GM12892 (cell line): ENCODE data around the gene DOCK2.
A peak's percentile ranks its signal among the peaks of the same experiment; 100 is the strongest.

Experiments used
- DNase-seq: peaks from one replicate; pipeline ENCODE4 v3.0.0; 2011; ENCODE audit not compliant: insufficient read length
- FAIRE-seq: peaks from 2 replicates; lab custom pipeline; 2011; peaks lifted over from hg19 to GRCh38; lab: Jason Lieb, UNC
- POLR2A ChIP-seq: IDR thresholded peaks from 2 replicates; pipeline ENCODE4 v1.6.1; 2011; ENCODE audit warnings: low read depth, low read length, control low read depth
- POLR2AphosphoS5 ChIP-seq: IDR thresholded peaks from 2 replicates; pipeline ENCODE4 v1.6.1; 2011; ENCODE audit warnings: low read depth, low read length, control low read depth
- TAF1 ChIP-seq: IDR thresholded peaks from 2 replicates; pipeline ENCODE4 v1.6.1; 2011; ENCODE audit warnings: low read depth, mild to moderate bottlenecking, control low read depth, low read length, borderline replicate concordance

Gene DOCK2

DNA sequence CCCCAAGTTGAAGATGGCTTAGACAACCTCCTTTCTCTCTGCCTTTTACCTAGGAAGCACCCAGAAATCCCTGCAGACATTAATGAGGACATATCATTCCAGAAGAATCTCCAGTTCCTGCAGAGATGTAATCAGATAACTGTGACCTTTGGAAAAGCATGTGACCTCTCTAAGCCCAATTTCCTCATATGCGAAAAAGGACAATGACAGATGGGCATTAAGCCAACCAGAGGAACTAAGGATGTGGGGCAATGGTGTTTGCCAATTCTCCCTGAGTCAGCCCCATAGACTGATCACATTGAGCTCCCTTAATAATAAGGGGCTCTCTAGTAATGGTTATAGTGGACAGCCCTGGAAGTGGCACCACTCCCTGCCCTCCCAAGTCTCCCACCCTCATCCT, 458.6 kb downstream of the DOCK2 start:
- FAIRE-seq (no peak), DNase-seq (no peak)
- TF ChIP-seq POLR2A (no peak), POLR2AphosphoS5 (no peak), TAF1 (no peak)

DNA sequence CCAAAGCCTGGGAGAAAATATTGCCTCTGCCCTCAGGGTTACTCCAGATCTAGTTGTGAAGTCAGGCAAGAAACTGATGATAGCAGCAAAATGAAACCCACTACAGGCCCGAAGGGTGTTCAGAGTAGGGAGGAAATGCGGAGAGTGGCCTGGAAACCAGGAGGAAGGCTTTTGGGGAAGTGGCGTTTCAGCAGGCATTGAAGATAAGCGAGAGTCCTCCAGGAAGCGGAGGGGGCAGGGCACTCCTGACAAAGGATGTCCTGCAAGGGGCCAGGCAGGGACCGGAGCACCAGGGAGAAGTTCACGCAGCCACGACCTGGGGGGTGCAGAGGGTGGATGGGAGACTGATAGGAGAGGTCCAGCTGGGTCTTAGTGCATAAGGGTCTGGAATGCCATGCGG, 460.9 kb downstream of the DOCK2 start:
- FAIRE-seq (no peak), DNase-seq (no peak)
- TF ChIP-seq POLR2A (no peak), TAF1 (no peak), POLR2AphosphoS5 (no peak)

DNA sequence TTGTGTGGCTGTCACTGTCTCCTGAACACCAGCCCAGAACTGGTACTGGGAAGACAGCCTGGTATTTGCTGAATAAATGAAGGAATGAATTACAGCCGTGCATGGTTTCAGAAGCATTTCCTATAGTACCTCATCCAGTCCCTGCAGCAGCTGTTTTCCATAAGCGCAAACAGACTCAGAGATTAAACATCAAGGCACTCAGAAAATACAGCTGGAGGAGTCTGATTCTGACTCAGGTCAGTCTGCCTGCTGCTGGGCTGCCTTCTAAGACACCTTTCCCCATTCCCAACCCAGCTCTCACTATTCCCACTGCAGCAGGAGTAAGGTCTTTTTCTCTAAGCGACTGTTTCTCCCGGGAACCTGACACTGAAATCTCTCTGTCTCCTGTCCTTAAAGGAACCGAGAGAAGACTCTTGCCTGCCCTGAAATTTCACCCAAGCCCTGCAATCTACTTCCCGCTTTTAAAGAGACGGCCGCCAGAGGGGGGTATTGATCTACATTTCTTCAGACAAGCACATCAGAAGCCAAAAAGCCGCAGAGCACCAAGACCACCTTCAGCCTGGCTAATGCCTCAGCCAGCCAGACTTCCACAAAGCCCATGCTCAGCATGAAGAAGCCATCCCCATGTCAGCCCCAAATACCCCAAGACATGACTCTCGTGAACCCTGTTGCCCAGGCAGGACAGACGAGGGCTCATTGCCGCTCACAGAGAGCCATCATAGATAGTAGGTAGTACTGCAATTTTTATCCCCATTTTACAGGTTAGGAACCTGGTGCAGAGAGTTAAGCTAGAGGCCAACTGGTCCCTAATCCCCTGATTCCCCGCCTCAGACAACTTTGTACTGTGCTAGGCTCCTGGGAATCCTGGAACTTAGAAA, 463.2 kb downstream of the DOCK2 start:
- peak; percentile 40 for FAIRE-seq
- TF ChIP-seq POLR2AphosphoS5 = no peak
- TF ChIP-seq TAF1 = no peak
- no peak for TF ChIP-seq POLR2A
- no peak for DNase-seq

DNA sequence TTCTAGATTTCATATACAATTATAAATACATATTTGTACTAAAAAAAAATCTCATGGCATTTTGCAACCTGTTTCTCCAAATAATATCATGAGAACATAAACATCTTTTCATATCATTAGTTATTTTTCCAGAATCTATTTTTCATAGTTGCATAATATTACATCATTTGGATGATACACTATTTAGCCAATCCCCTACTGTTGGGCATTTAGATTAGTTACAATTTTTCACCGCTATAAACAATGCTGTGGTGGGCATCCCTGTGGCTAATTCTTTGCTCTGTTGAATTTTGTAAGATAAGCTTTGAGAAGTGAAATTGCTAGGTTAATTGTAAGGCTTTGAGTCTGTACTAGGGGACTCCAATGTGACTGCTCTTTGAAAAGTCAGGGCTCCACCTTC, 466.4 kb downstream of the DOCK2 start:
- FAIRE-seq = no peak
- no peak for DNase-seq
- TF ChIP-seq POLR2A (no peak), POLR2AphosphoS5 (no peak), TAF1 (no peak)

DNA sequence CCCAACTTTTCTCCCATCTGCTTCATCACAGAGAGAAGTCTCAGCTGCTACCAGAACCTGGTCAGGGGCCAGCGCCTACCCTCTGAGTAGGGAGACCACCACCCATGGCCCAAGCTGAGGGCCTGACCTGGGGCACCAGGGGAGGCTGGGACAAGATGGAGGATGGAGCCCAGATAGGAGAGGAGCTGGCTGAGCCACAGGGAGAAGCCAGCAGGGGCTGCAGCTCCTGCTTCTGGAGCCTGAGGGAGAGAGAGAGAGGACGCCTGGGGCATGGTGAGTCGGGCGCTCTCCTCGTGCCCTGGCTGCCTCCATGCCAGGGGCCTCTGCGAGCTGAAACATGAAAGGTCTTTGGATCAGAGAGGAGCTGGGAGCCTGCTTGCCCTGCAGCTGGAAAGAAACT, 467.2 kb downstream of the DOCK2 start:
- TF ChIP-seq POLR2AphosphoS5 (no peak), TAF1 (no peak), POLR2A (no peak)
- no peak for DNase-seq
- FAIRE-seq = no peak

DNA sequence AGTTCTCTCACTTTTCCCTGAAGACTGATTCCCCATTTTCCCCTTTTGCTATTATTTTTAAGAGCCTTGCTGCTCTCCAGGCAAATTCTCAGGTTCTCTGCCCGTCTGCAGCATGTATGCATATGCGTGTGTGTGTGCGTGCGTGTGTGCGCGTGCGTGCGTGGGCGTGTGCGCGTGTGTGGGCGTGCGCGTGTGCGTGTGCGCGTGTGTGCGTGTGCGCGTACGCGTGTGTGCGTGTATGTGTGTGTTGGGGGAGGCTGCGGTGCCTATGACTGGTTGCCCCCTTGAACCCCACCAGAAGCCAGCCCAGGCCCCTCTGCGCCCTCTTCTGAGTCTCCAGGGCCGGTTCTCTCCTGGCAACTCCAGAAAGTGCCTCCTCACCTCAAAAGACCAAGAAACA, 467.6 kb downstream of the DOCK2 start:
- DNase-seq (no peak), FAIRE-seq (no peak)
- TF ChIP-seq POLR2A (no peak), POLR2AphosphoS5 (no peak), TAF1 (no peak)

DNA sequence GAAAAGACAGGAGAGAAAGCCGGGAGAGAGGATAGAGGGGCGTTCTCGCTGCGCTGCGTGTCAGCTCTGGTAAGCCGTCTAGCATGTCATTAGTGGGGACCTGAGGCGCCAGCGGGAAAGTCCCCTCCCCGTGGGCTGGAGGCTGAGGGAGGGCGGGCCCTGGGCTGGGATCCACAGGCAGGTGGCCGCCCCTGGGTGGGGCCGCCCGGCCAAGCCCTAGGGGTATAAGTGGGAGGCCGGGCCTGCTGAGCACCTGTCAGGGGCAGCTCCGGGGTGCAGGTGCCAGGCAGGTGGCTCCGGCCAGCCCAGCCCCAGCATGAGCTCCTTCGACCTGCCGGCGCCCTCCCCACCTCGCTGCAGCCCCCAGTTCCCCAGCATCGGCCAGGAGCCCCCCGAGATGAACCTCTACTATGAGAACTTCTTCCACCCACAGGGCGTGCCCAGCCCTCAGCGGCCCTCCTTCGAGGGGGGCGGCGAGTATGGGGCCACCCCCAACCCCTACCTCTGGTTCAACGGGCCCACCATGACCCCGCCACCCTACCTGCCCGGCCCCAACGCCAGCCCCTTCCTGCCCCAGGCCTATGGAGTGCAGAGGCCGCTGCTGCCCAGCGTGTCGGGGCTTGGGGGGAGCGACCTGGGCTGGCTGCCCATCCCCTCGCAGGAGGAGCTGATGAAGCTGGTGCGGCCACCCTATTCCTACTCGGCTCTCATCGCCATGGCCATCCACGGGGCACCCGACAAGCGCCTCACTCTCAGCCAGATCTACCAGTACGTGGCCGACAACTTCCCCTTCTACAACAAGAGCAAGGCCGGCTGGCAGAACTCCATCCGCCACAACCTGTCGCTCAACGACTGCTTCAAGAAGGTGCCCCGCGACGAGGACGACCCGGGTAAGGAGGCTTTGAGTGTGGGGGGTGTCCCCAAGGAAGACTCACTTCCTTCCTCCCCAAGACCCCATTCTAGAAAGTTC, 468.9 kb downstream of the DOCK2 start, which contains the start of gene FOXI1:
Gene FOXI1 (plus strand): TSS at position 256 of the 970 bp plus-strand sequence. CDS start 61 bp downstream, at position 317.
- no peak for TF ChIP-seq TAF1
- TF ChIP-seq POLR2A = no peak
- TF ChIP-seq POLR2AphosphoS5 = no peak
- DNase-seq (no peak), FAIRE-seq (no peak)

DNA sequence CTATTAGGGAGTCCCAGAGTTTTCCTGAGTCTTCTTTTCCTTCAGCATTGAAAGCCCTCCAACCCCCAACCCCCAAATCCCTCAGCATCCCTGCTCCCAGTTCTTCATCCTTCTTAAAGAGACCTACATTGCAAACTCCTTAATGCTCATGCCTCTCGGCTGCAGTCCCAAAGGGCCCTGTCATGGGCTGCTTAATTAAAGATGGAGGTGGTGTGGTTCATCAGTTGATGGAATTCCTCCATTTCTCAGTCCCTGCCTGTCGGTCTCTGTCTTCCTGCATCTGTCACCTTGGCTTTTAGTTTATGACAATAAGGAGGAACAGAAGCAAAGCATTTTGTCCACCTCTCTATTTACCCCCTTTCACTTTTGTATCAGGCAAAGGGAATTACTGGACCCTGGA, 470.6 kb downstream of the DOCK2 start:
- DNase-seq (no peak), FAIRE-seq (no peak)
- TF ChIP-seq POLR2A (no peak), POLR2AphosphoS5 (no peak), TAF1 (no peak)

DNA sequence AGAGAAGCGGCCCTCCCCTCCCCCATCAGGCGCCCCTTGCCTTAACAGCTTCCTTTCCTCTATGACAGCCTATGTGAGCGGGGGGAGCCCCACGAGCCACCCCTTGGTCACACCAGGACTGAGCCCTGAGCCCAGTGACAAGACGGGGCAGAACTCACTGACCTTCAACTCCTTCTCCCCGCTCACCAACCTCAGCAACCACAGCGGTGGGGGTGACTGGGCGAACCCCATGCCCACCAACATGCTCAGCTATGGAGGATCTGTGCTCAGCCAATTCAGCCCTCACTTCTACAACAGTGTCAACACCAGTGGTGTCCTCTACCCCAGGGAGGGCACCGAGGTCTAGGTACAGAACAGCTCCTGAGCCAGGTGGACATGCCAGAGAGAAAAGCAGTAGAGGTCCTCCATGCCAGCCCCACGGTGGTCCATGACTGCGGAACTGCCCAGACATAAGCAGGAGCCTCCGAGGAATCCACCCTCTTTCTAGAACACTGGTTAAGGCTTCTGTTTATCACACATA, 471.3 kb downstream of the DOCK2 start:
- TF ChIP-seq TAF1 (no peak), POLR2A (no peak), POLR2AphosphoS5 (no peak)
- DNase-seq (no peak), FAIRE-seq (no peak)

DNA sequence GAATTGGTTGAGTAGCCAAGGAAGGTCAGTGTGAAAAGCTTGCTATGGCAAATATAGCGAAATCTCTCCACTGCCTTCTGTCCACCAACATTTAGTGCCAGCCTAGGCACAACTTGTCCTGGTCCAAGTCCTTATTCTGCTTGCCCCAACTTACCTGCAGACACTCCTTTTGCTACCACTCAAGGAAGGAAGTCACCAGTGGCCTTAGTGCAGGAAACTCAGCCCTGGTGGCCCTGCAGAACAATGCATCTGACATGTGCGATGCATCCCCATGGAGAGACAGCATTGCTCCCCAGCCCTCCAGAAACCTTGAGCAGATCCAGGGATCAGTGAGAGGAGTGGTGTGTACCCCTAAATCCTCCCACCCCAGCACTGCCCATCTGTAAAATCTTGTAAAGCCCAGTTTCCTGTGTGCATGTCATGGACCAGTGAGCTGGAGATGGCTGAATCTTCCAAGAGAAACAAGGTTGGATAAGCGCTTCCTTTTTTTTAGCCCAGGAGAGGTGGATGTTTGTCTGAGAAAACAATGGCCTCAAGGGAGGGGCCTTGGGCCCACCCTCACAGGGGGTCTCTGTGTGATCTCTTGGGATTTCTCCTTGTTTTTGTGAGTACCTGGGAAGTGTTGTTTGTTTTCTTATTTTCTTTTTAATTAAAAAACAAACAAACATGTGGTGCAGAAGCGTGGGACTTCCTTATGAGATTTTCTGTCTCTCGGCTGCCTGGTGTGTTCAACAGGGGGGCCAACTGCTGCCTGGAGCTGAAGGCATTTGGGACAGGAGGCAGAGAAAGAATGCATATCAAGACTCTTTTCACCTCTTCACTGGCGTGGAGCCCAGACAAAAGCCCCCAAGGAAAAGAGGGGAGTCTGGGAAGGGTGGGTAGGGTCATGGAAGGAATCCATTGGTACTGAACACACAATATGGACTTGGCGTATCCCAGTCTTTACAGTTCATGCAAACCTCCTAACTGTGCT, 472.3 kb downstream of the DOCK2 start:
- DNase-seq = no peak
- TF ChIP-seq POLR2AphosphoS5 (no peak), POLR2A (no peak), TAF1 (no peak)
- FAIRE-seq = no peak
